Measurements from ENCODE around the gene LRRTM4. TPM values are rescaled to one million over a fixed set of nuclear protein-coding genes. Genes with fewer than 3 reads are reported as not detected.

The LRRTM4 gene
- total RNA-seq, 1 donor from 2014 or later: 0.55 TPM

- no peak for TF ChIP-seq CTCF (IDR thresholded peaks at IDR 0.05; ENCODE audit: borderline replicate concordance)
- Histone ChIP-seq H3K27ac (replicated peaks) (peak overlapping the region; percentile 40), H3K27me3 (ENCODE audit: low read depth) (no peaks in the 10 kb centered on the region), H3K9me3 (replicated peaks) (no peaks in the 10 kb centered on the region), H3K36me3 (no peaks in the 10 kb centered on the region), H3K4me3 (peak overlapping the region; percentile 42), H3K4me1 (no peaks in the 10 kb centered on the region)
- intact Hi-C loops (cut with micrococcal nuclease): no loop called here
- DNase-seq: no peak
Observed at GRCh38 chr2:77519888-77520506, 2.2 kb downstream of the LRRTM4 start.

- TF ChIP-seq CTCF (IDR thresholded peaks at IDR 0.05; ENCODE audit: borderline replicate concordance): no peak
- no peaks in the 10 kb centered on the region for H3K9me3 ChIP-seq (replicated peaks)
- peak overlapping the region; percentile 42 for H3K4me3 ChIP-seq
- H3K36me3 ChIP-seq: no peaks in the 10 kb centered on the region
- no peak for DNase-seq
- H3K4me1 ChIP-seq: no peaks in the 10 kb centered on the region
- peak overlapping the region; percentile 40 for H3K27ac ChIP-seq (replicated peaks)
- H3K27me3 ChIP-seq (ENCODE audit: low read depth): no peaks in the 10 kb centered on the region
- intact Hi-C loops (cut with micrococcal nuclease): no loop called here
Observed at GRCh38 chr2:77519164-77519887, 2.9 kb downstream of the LRRTM4 start.

- Histone ChIP-seq H3K36me3 (no peaks in the 10 kb centered on the region), H3K4me1 (no peaks in the 10 kb centered on the region), H3K4me3 (no peak overlapping the region), H3K27me3 (ENCODE audit: low read depth) (no peaks in the 10 kb centered on the region), H3K9me3 (replicated peaks) (no peaks in the 10 kb centered on the region), H3K27ac (replicated peaks) (no peak overlapping the region)
- intact Hi-C loops (cut with micrococcal nuclease): no loop called here
- DNase-seq: no peak
- no peak for TF ChIP-seq CTCF (IDR thresholded peaks at IDR 0.05; ENCODE audit: borderline replicate concordance)
Observed at GRCh38 chr2:77518311-77518710, 3.9 kb downstream of the LRRTM4 start.

GRCh38 chr2:77513191-77513590, 9.0 kb downstream of the LRRTM4 start:
- TF ChIP-seq CTCF (IDR thresholded peaks at IDR 0.05; ENCODE audit: borderline replicate concordance): no peak
- Histone ChIP-seq H3K4me3 (no peak overlapping the region), H3K9me3 (replicated peaks) (no peaks in the 10 kb centered on the region), H3K4me1 (no peaks in the 10 kb centered on the region), H3K27me3 (ENCODE audit: low read depth) (no peaks in the 10 kb centered on the region), H3K36me3 (no peaks in the 10 kb centered on the region), H3K27ac (replicated peaks) (no peak overlapping the region)
- intact Hi-C loops (cut with micrococcal nuclease): no loop called here
- no peak for DNase-seq

GRCh38 chr2:77512507-77512906, 9.7 kb downstream of the LRRTM4 start:
- intact Hi-C loops (cut with micrococcal nuclease): no loop called here
- Histone ChIP-seq H3K27me3 (ENCODE audit: low read depth) (no peaks in the 10 kb centered on the region), H3K27ac (replicated peaks) (no peak overlapping the region), H3K9me3 (replicated peaks) (no peaks in the 10 kb centered on the region), H3K4me3 (no peak overlapping the region), H3K4me1 (no peaks in the 10 kb centered on the region), H3K36me3 (no peaks in the 10 kb centered on the region)
- no peak for TF ChIP-seq CTCF (IDR thresholded peaks at IDR 0.05; ENCODE audit: borderline replicate concordance)
- no peak for DNase-seq
